Common myeloid progenitor, CD34-positive (primary cell): Measurements from ENCODE around the gene DUSP19.
A peak's percentile ranks its signal among the peaks of the same experiment; 100 is the strongest.

Experiments used
- CTCF ChIA-PET: fragments of 350-600 bp; sonication (Branson Sonifier 250); formaldehyde crosslinking; loops from one replicate; lab custom pipeline; 2021; ENCODE audit warnings: antibody characterized with exemption; lab: Charles Lee
- POLR2A ChIA-PET: fragments of 350-600 bp; sonication (Branson Sonifier 250); formaldehyde crosslinking; loops from one replicate; lab custom pipeline; 2021; ENCODE audit warnings: antibody characterized with exemption; lab: Charles Lee
- DNase-seq, 3 donors: peaks; one replicate each; pipeline versions ENCODE4 v3.0.0 to v3.0.0-alpha.2; 2013
- H3K27ac ChIP-seq, 2 experiments: 1 replicate in 1 of 2; 2 replicates in 1 of 2; pipeline ENCODE4 v1.7.0; 2013; ENCODE audit warnings: inconsistent platforms in 2 of 2, low read length in 2 of 2, mild to moderate bottlenecking in 2 of 2, low read depth in 1 of 2, moderate library complexity in 1 of 2; ENCODE audit not compliant: severe bottlenecking in 2 of 2, insufficient read depth in 1 of 2, poor library complexity in 1 of 2
- H3K27me3 ChIP-seq, 5 experiments: replicated peaks in 2 of 5; 1 replicate in 3 of 5; 2 replicates in 2 of 5; pipeline versions ENCODE4 v1.6.1 to v1.7.0; 2013; ENCODE audit warnings: low read length in 4 of 5, mild to moderate bottlenecking in 2 of 5, moderate library complexity in 2 of 5, inconsistent platforms in 1 of 5; ENCODE audit not compliant: insufficient read depth in 5 of 5, control insufficient read depth in 4 of 5
- H3K36me3 ChIP-seq, 4 experiments: 1 replicate in 2 of 4; 2 replicates in 2 of 4; pipeline versions ENCODE4 v1.6.1 to v1.7.0; 2013; ENCODE audit warnings: low read length in 3 of 4, control low read depth in 1 of 4, mild to moderate bottlenecking in 1 of 4; ENCODE audit not compliant: control insufficient read depth in 4 of 4, insufficient read depth in 4 of 4
- H3K4me1 ChIP-seq, 4 experiments: 1 replicate in 3 of 4; 2 replicates in 1 of 4; pipeline versions ENCODE4 v1.6.1 to v1.7.1; 2013; ENCODE audit warnings: low read length in 3 of 4, mild to moderate bottlenecking in 3 of 4, control low read depth in 1 of 4, inconsistent platforms in 1 of 4, moderate library complexity in 1 of 4; ENCODE audit not compliant: control insufficient read depth in 4 of 4, insufficient read depth in 4 of 4; ENCODE audit errors: control extremely low read depth in 1 of 4
- H3K4me3 ChIP-seq, 7 experiments: 1 replicate in 4 of 7; 2 replicates in 3 of 7; pipeline versions ENCODE4 v1.5.1 to v1.7.0; 2013; ENCODE audit warnings: mild to moderate bottlenecking in 7 of 7, low read length in 6 of 7, moderate library complexity in 6 of 7, inconsistent platforms in 2 of 7, low read depth in 2 of 7, control low read depth in 1 of 7; ENCODE audit not compliant: insufficient read depth in 4 of 7, control insufficient read depth in 1 of 7; ENCODE audit errors: extremely low read depth in 1 of 7
- H3K9me3 ChIP-seq, 5 experiments: 1 replicate in 4 of 5; 2 replicates in 1 of 5; pipeline versions ENCODE4 v1.6.1 to v1.7.1; 2013; ENCODE audit warnings: low read length in 4 of 5, mild to moderate bottlenecking in 2 of 5, inconsistent platforms in 1 of 5, low read depth in 1 of 5, moderate library complexity in 1 of 5; ENCODE audit not compliant: control insufficient read depth in 4 of 5, insufficient read depth in 2 of 5; ENCODE audit errors: control extremely low read depth in 1 of 5
- WGBS: methylation state at CpG from one replicate; pipeline ENCODE4 v1.1.5; 2013; ENCODE audit not compliant: insufficient coverage; 5-methylcytosine and 5-hydroxymethylcytosine counted together

Gene DUSP19

DNA sequence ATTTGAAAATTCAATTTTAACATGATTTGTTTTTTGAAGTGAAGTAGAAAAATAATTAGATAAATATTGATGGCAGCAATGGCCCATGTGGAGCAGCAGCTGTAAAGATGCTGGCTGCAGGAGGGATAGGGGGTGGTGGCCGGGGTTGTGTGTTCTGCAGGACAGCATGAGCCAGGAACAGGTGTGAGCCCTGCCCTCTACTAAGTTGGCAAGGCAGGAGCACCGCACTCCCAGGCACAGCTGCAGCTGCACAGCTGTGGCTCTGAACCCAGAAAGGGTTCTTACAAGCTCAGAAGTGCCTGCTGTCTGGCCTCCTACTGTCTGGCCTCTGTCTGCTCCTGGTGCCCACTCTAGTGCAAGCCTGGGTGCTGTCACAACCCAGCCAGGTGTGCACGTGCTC, 10.0 kb upstream of the DUSP19 start:
- Histone ChIP-seq H3K9me3 (peaks cover 0 to 13% (median 5%) of the 10 kb centered on the region in 5 experiments), H3K4me1 (no peaks in the 10 kb centered on the region), H3K27me3 (peaks cover 0 to 2% (median 0%) of the 10 kb centered on the region in 5 experiments), H3K4me3 (no peak overlapping the region), H3K36me3 (no peaks in the 10 kb centered on the region), H3K27ac (no peak overlapping the region)
- no peak for DNase-seq
- WGBS: 100% methylated on average over 3 of the region's 3 CpGs
- POLR2A ChIA-PET: no interaction called here
- CTCF ChIA-PET: interaction anchor here (0.7 to 2.1 kb wide), 2 partner anchors 10 to 15 kb away, joined by 4 to 8 read pairs; partner anchors contain the start of gene DUSP19

DNA sequence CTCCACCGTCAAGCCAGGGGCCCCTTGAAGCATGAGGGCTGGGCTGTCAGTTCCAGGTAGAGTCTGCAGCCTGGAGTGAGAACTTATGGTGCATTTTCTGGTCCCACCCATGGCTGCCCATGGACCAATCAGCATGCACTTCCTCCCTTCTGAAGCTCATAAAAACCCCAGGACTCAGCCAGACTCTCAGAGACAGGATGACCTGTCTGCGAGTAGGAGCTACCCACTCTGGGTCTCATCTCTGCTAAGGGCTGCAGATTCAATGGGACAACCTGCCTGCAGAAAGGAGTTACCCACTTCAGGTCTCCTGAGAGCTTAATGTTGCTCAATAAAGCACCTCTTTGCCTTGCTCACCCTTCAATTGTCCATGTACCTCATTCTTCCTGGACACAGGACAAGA, 9.4 kb upstream of the DUSP19 start:
- 100% methylated on average over 2 of the region's 2 CpGs for WGBS

DNA sequence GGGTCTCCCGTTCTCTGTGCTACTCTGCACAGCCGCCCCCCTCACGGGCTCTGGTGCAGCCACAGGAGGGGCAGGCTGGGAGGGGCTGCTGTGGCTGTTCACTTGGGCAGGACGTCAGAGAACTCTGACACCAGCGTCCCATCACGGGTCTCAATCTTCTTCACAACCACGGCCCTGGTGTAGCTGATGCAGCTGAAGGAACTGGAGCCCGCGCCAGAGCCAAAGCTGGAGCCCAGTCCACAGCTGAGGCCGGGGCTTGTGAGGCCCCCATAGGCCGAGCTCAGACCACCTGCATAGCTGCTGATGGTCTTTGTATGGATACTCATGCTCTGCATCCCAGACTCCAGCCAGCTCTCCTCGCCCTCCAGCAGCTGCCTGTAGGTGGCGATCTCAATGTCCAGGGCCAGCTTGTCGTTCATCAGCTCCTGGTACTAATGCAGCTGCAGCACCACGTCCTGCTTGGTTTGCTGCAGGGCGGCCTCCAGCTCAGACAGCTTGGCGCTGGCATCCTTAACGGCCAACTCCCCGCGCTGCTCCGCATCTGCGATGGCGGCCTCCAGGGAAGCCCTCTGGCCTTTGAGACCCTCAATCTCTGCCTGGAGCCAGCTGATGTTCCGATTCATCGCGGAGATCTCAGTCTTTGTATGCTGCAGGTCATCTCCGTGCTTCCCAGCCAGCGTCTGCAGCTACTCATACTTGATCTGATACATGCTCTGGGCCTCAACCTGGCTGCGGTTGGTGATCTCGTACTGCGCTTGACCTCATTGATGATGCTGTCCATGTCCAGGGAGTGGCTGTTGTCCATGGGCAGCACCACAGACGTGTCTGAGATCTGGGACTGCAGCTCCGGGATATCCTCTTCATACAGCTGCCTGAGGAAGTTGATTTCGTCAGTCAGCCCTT, 7.4 kb upstream of the DUSP19 start:
- peaks cover 0 to 13% (median 5%) of the 10 kb centered on the region in 5 experiments for H3K9me3 ChIP-seq
- ChIA-PET POLR2A (interaction anchor here (0.6 kb wide), 1 partner anchor 84 kb away, joined by 4 read pairs; no protein-coding TSS in a partner anchor), CTCF (interaction anchor here (0.7 to 1.5 kb wide), 4 partner anchors 9 to 32 kb away, joined by 3 read pairs; no protein-coding TSS in a partner anchor)
- no peaks in the 10 kb centered on the region for H3K4me1 ChIP-seq
- no peaks in the 10 kb centered on the region for H3K36me3 ChIP-seq
- WGBS: 76% methylated on average over 34 of the region's 34 CpGs
- H3K27ac ChIP-seq: no peak overlapping the region
- no peak overlapping the region for H3K4me3 ChIP-seq
- DNase-seq: peak in 2 of 3 donors; percentile 15 to 18
- H3K27me3 ChIP-seq: peaks cover 0 to 11% (median 4%) of the 10 kb centered on the region in 5 experiments

More for the DNA sequence above, 9.4 kb upstream of the DUSP19 start:
- Histone ChIP-seq H3K4me3 (no peak overlapping the region), H3K27ac (no peak overlapping the region), H3K36me3 (no peaks in the 10 kb centered on the region), H3K27me3 (peaks cover 0 to 5% (median 0%) of the 10 kb centered on the region in 5 experiments), H3K4me1 (no peaks in the 10 kb centered on the region), H3K9me3 (peaks cover 0 to 13% (median 5%) of the 10 kb centered on the region in 5 experiments)
- ChIA-PET POLR2A (no interaction called here), CTCF (interaction anchor here (0.8 to 2.1 kb wide), 2 partner anchors 10 to 16 kb away, joined by 3 to 8 read pairs; no protein-coding TSS in a partner anchor)
- DNase-seq: no peak

DNA sequence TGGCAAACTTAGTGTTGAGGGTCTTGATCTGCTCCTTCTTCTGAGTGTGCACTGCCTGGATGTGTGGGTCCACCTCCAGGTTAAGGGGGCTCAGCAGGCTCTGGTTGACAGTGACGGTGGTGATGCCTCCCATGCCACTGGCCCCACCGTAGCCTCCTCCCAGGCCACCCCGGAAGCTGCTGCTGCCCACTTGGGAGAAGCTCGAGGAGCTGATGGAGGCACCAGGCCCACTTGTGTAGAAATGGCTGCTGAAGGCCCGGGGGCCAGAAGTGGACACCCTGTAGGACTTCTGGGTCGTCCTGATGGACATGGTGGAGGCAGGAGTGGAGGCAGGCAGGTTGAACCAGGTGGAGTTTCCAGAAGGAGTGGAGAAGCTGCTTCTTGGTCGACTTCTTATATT, 6.4 kb upstream of the DUSP19 start:
- peaks cover 0 to 9% (median 2%) of the 10 kb centered on the region in 5 experiments for H3K27me3 ChIP-seq
- no peak for DNase-seq
- no peak overlapping the region for H3K27ac ChIP-seq
- no peaks in the 10 kb centered on the region for H3K4me1 ChIP-seq
- ChIA-PET CTCF (no interaction called here), POLR2A (no interaction called here)
- no peak overlapping the region for H3K4me3 ChIP-seq
- WGBS: 96% methylated on average over 4 of the region's 7 CpGs
- H3K36me3 ChIP-seq: no peaks in the 10 kb centered on the region
- peaks cover 0 to 13% (median 5%) of the 10 kb centered on the region in 5 experiments for H3K9me3 ChIP-seq

DNA sequence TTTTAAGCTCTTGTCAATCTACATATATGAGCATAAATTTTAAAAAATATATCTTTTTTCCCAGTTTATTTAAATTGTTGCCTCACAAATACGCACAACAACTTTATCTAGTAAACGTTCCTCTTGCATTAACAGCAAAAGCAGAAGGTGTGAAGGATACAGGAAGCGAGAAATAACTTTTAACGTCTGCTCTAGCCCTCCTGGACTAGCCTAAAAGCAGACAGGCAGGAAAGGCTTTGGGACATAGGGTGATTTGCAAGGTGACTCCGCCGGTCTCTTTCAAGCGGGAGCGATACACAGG, 434 bp upstream of the DUSP19 start:
- H3K27me3 ChIP-seq: peaks cover 0 to 9% (median 2%) of the 10 kb centered on the region in 5 experiments
- no peaks in the 10 kb centered on the region for H3K9me3 ChIP-seq
- peaks cover 0 to 19% (median 5%) of the 10 kb centered on the region in 4 experiments for H3K4me1 ChIP-seq
- no peak overlapping the region for H3K27ac ChIP-seq
- peak in 2 of 3 donors; percentile 48 to 64 for DNase-seq
- no peaks in the 10 kb centered on the region for H3K36me3 ChIP-seq
- WGBS: 3% methylated on average over 6 of the region's 8 CpGs
- ChIA-PET POLR2A (no interaction called here), CTCF (interaction anchor here (1.4 kb wide), 1 partner anchor 313 kb away, joined by 3 read pairs; no protein-coding TSS in a partner anchor)
- peak overlapping the region in 6 of 7 experiments; percentile 68 to 99 (median 95) for H3K4me3 ChIP-seq

DNA sequence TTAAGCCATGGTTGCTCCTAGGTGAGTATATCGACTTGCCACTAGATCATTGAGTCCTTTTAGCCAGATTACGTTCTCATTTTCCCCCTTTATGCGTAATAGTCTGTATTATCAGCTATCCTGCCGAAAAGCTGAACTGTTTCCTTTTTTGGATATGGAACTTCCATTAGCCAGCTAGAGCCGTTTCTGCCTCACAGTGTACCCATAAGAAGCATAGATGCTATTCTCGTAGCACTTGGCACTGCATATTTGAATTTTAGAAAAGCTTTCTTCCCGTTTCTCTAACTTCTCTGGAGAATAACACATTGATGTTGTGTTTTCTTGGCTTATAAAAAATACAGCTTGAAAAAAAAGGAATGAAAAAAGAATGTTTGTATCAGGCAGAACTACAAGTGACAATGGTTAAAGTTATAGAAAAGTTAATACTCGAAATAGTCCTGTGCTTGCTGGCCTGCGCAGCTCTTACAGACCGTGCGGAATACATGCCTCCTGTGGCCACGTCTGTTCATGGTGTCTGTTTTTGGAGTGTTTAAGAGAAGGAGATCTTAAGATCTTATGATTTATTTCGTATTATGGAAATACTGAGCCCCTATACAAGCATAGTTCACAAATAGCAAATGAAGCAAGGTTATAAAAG, 710 bp downstream of the DUSP19 start:
- DNase-seq: peak; percentile 29 to 63 (median 53)
- CTCF ChIA-PET: interaction anchor here (0.8 to 1.4 kb wide), 3 partner anchors 10 to 314 kb away, joined by 3 to 4 read pairs (median 3); no protein-coding TSS in a partner anchor
- WGBS: 24% methylated on average over 9 of the region's 13 CpGs

More for the DNA sequence above, 710 bp downstream of the DUSP19 start:
- H3K4me3 ChIP-seq: peak overlapping the region; percentile 68 to 99 (median 93)
- POLR2A ChIA-PET: interaction anchor here (0.6 to 1.0 kb wide), 2 partner anchors 9 to 391 kb away, joined by 3 to 4 read pairs; no protein-coding TSS in a partner anchor
- peaks cover 0 to 8% (median 2%) of the 10 kb centered on the region in 5 experiments for H3K27me3 ChIP-seq
- H3K4me1 ChIP-seq: peaks cover 0 to 19% (median 5%) of the 10 kb centered on the region in 4 experiments
- H3K36me3 ChIP-seq: no peaks in the 10 kb centered on the region
- no peaks in the 10 kb centered on the region for H3K9me3 ChIP-seq
- peak overlapping the region; percentile 42 to 69 for H3K27ac ChIP-seq
